ENCODE results near the gene C19orf81.

The C19orf81 gene

DNA sequence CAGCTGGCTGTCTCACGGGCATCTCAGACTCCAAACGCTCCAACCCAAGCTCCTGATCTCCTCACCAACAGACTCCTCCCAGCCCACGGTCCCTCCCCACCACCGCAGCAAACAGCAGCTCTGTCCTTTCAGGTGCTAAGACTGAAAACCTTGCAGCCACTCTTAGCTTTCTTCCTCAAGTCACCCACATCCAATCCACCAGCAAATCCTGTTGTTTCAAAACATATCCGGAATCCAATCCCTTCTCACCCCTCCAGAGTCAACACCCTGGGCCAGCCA is 20.8 kb downstream of the C19orf81 start:
- in situ Hi-C loops (cut with HindIII; ENCODE audit: low sequenced_read_pairs), result no loop called here
- no peak for DNase-seq (ENCODE audit: low read depth, low spot score)
- TF ChIP-seq, protein P1, sequence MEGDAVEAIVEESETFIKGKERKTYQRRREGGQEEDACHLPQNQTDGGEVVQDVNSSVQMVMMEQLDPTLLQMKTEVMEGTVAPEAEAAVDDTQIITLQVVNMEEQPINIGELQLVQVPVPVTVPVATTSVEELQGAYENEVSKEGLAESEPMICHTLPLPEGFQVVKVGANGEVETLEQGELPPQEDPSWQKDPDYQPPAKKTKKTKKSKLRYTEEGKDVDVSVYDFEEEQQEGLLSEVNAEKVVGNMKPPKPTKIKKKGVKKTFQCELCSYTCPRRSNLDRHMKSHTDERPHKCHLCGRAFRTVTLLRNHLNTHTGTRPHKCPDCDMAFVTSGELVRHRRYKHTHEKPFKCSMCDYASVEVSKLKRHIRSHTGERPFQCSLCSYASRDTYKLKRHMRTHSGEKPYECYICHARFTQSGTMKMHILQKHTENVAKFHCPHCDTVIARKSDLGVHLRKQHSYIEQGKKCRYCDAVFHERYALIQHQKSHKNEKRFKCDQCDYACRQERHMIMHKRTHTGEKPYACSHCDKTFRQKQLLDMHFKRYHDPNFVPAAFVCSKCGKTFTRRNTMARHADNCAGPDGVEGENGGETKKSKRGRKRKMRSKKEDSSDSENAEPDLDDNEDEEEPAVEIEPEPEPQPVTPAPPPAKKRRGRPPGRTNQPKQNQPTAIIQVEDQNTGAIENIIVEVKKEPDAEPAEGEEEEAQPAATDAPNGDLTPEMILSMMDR (IDR thresholded peaks at IDR 0.05; ENCODE audit: low read depth, low read length), result no peak

DNA sequence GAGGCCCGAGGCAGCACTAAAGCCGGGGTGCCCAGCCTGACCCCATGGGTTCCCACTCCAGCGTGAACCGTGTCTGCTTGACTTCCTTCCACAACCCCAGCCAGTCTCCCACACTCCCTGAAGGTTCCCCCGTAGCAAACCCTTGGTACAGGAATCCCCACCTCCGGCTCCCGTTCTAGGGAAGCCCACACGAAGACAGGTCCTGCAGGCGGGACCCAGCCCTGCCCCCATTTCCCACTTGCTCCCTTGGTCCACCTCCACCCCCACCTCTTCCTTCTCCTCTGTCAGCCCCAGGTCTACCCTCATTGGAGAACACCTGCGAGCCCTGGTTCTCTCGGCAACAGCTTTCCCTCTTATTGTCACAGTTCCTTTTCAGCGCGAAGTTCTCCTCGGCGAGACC is 23.9 kb downstream of the C19orf81 start:
- TF ChIP-seq, protein P1 (IDR thresholded peaks at IDR 0.05; ENCODE audit: low read depth, low read length), result no peak
- in situ Hi-C loops (cut with HindIII; ENCODE audit: low sequenced_read_pairs), result no loop called here
- H3K4me3 ChIP-seq (ENCODE audit: low read depth, low read length), result no peak overlapping the region
- no peak for DNase-seq (ENCODE audit: low read depth, low spot score)

More for the DNA sequence above, 20.8 kb downstream of the C19orf81 start:
- no peak overlapping the region for H3K4me3 ChIP-seq (ENCODE audit: low read depth, low read length)

DNA sequence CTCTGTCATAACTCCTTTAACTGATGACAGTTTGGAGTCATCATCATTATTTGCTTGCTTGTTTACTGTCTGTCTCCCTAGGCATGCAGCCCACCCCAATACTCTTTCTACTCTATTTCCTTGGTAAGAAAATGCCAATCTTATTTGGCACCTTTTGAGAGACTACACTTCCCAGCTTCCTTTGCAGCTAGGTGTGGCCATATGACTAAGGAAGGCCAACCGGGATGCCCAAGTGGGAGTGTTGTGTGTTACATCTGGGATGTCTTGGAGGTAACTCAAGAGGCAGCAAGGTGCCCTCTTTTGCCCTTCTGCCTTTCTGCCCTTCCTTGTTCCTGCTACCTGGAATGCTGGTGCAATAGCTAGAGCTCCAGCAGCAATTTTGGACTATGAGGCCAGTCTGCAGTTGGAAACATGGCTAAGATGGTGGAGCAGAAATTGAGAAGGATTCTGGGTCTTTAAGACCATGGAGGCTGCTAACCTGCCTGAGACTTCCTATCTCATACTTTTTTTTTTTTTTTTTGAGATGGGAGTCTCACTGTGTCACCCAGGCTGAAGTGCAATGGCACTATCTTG is 27.5 kb downstream of the C19orf81 start:
- in situ Hi-C loops (cut with HindIII; ENCODE audit: low sequenced_read_pairs), result no loop called here
- TF ChIP-seq, protein P1 (IDR thresholded peaks at IDR 0.05; ENCODE audit: low read depth, low read length), result no peak
- DNase-seq (ENCODE audit: low read depth, low spot score), result no peak

DNA sequence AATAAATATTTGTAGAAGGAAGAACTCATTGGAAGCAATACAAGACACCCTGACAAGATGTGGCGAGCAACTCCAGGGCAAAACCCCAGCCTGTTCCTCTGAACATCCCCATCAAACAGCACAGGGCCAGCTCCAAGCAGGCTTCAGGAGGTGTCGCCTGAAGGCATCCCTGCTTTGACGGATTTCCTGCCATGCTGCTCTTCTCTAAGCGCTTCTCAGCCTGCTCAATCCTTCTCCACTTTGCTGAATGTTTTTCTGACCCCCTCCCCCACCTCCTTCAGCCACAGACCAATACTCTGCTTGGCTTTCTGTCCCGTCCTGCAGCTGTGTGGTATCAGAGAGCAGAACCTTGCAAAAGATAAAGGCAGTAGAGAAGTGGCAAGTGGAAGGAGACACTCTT is 28.4 kb downstream of the C19orf81 start:
- DNase-seq (ENCODE audit: low read depth, low spot score), result no peak
- in situ Hi-C loops (cut with HindIII; ENCODE audit: low sequenced_read_pairs), result no loop called here
- TF ChIP-seq, protein P1 (IDR thresholded peaks at IDR 0.05; ENCODE audit: low read depth, low read length), result no peak
- no peak overlapping the region for H3K4me3 ChIP-seq (ENCODE audit: low read depth, low read length)

More for the DNA sequence above, 27.5 kb downstream of the C19orf81 start:
- H3K4me3 ChIP-seq (ENCODE audit: low read depth, low read length), result no peak overlapping the region

DNA sequence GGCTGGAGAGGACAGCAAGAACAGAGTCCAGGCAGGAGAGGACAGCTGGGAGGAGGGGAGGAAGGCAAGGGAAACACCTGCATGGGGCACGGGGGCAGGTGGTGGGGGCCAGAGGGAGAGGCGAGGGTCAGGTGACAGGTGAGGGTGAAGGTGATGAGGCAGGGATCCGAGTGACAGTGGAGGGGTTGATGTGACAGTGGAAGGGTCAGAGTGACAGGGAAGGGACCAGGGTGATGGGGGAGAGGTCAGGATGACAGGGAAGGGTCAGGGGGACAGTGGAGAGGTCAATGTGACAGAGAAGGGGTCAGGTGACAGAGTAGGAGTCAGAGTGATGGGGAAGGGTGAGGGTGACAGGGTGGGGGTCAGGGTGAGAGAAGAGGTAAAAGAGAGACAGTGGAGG is 29.1 kb downstream of the C19orf81 start:
- no peak for DNase-seq (ENCODE audit: low read depth, low spot score)
- in situ Hi-C loops (cut with HindIII; ENCODE audit: low sequenced_read_pairs), result no loop called here
- TF ChIP-seq, protein P1 (IDR thresholded peaks at IDR 0.05; ENCODE audit: low read depth, low read length), result no peak
- no peak overlapping the region for H3K4me3 ChIP-seq (ENCODE audit: low read depth, low read length)

DNA sequence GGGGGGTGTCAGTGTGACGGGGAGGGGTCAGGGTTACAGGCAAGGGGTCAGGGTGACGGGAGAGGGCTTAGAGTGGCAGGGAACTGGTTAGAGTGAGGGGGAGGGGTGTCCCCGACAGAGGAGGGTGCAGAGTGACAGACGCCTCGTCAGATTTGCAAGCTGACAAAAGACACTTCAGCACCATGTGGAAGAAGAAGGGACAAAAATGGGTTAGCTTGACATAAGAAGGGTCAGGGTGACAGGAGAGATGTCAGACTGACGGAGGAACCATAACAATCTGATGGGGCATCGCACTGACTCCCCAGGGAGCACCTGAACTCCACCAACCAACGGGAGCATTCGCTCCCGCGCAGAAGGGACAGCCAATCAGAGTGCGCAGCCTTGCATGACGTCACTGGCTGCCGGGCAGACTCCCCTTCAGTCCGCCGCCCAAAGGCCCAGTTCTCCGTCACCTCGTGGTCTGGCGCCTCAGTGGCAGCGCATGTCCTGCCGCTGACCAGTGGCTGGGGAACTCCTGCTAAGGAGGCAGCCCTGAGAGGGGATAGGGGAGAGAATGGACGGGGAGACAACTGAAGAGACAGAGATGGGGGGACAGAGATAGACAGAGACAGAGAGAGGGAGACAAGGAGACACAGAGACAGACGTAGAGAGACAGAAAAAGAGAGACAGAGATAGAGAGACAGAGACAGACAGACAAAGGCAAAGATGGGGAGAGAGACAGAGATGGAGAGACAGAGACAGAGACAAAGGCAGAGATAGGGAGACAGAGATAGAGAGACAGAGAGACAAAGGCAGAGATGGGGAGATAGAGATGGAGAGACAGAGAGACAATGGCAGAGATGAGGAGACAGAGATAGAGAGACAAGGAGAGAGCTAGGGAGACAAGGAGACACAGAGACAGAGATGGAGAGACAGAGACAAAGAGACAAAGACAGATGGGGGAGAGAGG is 30.2 kb downstream of the C19orf81 start:
- DNase-seq (ENCODE audit: low read depth, low spot score), result peak; percentile 33
- in situ Hi-C loops (cut with HindIII; ENCODE audit: low sequenced_read_pairs), result no loop called here
- TF ChIP-seq, protein P1 (IDR thresholded peaks at IDR 0.05; ENCODE audit: low read depth, low read length), result no peak
- no peak overlapping the region for H3K4me3 ChIP-seq (ENCODE audit: low read depth, low read length)
